H1 (cell line): ENCODE measurements around the gene TTC31. TPM values are rescaled to one million over a fixed set of nuclear protein-coding genes. Genes with fewer than 3 reads are reported as not detected.
A peak's percentile ranks its signal among the peaks of the same experiment; 100 is the strongest.

ENCODE experiments used
- CTCF ChIA-PET: fragments of 300-600 bp; sonication (Branson Sonifier 250); formaldehyde crosslinking; loops from one replicate; lab custom pipeline; 2021; ENCODE audit not compliant: partially characterized antibody; lab: Charles Lee
- POLR2A ChIA-PET: fragments of 300-600 bp; sonication (Branson Sonifier 250); formaldehyde crosslinking; loops from one replicate; lab custom pipeline; 2021; ENCODE audit warnings: inconsistent platforms; ENCODE audit not compliant: partially characterized antibody; lab: Charles Lee
- DNase-seq, 2 experiments: peaks; one replicate each; pipeline versions ENCODE4 v3.0.0 to v3.0.0-alpha.2; 2010 to 2022; ENCODE audit warnings: low spot score in 2 of 2, low read depth in 1 of 2, mixed read lengths in 1 of 2
- FAIRE-seq: peaks from 2 replicates; lab custom pipeline; 2011; peaks lifted over from hg19 to GRCh38; lab: Jason Lieb, UNC
- H2AFZ ChIP-seq: 2 replicates; pipeline ENCODE4 v1.8.1; 2012; ENCODE audit warnings: low read length, inconsistent platforms
- H2AK5ac ChIP-seq: 2 replicates; pipeline ENCODE4 v1.6.1; 2013; ENCODE audit warnings: low read depth, low read length
- H2BK120ac ChIP-seq: replicated peaks from 2 replicates; pipeline ENCODE3; 2013; ENCODE audit warnings: low read depth, low read length, inconsistent platforms
- H2BK12ac ChIP-seq: 2 replicates; pipeline ENCODE4 v1.6.1; 2013; ENCODE audit warnings: low read depth, low read length
- H2BK15ac ChIP-seq: 2 replicates; pipeline ENCODE4 v1.6.1; 2013; ENCODE audit warnings: low read length
- H2BK20ac ChIP-seq: 2 replicates; pipeline ENCODE4 v1.6.1; 2013; ENCODE audit warnings: low read length
- H2BK5ac ChIP-seq: 2 replicates; pipeline ENCODE4 v1.6.1; 2013; ENCODE audit warnings: low read depth, low read length
- H3K14ac ChIP-seq: 2 replicates; pipeline ENCODE4 v1.6.1; 2013; ENCODE audit warnings: inconsistent platforms; ENCODE audit not compliant: insufficient read length
- H3K18ac ChIP-seq: 2 replicates; pipeline ENCODE4 v1.6.1; 2013; ENCODE audit warnings: low read length; ENCODE audit errors: extremely low read depth
- H3K23ac ChIP-seq: 2 replicates; pipeline ENCODE4 v1.6.1; 2013; ENCODE audit warnings: inconsistent platforms; ENCODE audit not compliant: insufficient read length
- H3K23me2 ChIP-seq: 2 replicates; pipeline ENCODE4 v1.6.1; 2013; ENCODE audit warnings: low read depth, low read length
- H3K27ac ChIP-seq: 2 replicates; pipeline ENCODE4 v1.6.1; 2011; ENCODE audit warnings: low read depth, low read length, inconsistent platforms
- H3K27me3 ChIP-seq, 4 experiments: replicated peaks in 1 of 4; 1 replicate in 1 of 4; 2 replicates in 3 of 4; pipeline versions ENCODE4 v1.6.1 to v1.8.1; 2011 to 2013; ENCODE audit warnings: low read length in 3 of 4, mild to moderate bottlenecking in 3 of 4, inconsistent platforms in 2 of 4, mixed read lengths in 2 of 4, moderate library complexity in 1 of 4; ENCODE audit not compliant: control insufficient read depth in 3 of 4, insufficient read depth in 3 of 4; ENCODE audit errors: extremely low read depth in 1 of 4
- H3K36me3 ChIP-seq, 4 experiments: 2 replicates each; pipeline versions ENCODE4 v1.6.1 to v1.8.1; 2011 to 2013; ENCODE audit warnings: mild to moderate bottlenecking in 4 of 4, low read length in 3 of 4, moderate library complexity in 2 of 4, control low read depth in 1 of 4, inconsistent platforms in 1 of 4; ENCODE audit not compliant: insufficient read depth in 4 of 4, control insufficient read depth in 2 of 4
- H3K4ac ChIP-seq: replicated peaks from 2 replicates; pipeline ENCODE3; 2013; ENCODE audit warnings: low read length, low read depth, mixed read lengths, inconsistent platforms; ENCODE audit not compliant: insufficient read length
- H3K4me1 ChIP-seq, 4 experiments: replicated peaks in 1 of 4; 1 replicate in 1 of 4; 2 replicates in 3 of 4; pipeline versions ENCODE4 v1.6.1 to v1.8.1; 2011 to 2013; ENCODE audit warnings: low read length in 3 of 4, inconsistent platforms in 2 of 4, mixed read lengths in 1 of 4; ENCODE audit not compliant: insufficient read depth in 4 of 4, control insufficient read depth in 3 of 4
- H3K4me2 ChIP-seq, 2 experiments: 2 replicates each; pipeline versions ENCODE4 v1.6.1 to v1.8.1; 2011 to 2013; ENCODE audit warnings: low read depth in 2 of 2, low read length in 2 of 2, control low read depth in 1 of 2, inconsistent platforms in 1 of 2, mild to moderate bottlenecking in 1 of 2; ENCODE audit not compliant: insufficient read depth in 1 of 2
- H3K4me3 ChIP-seq, 4 experiments: fragments of 200-600, 300-600 bp in 1 of 4; sonication (generic), shearing (Covaris generic), sonication (Bioruptor Twin) in 1 of 4; 2 replicates each; pipeline versions ENCODE4 v1.5.1 to v1.8.1; 2011 to 2016; ENCODE audit warnings: low read length in 4 of 4, low read depth in 3 of 4, control low read depth in 2 of 4, inconsistent platforms in 2 of 4, mild to moderate bottlenecking in 2 of 4, mixed read lengths in 1 of 4, moderate library complexity in 1 of 4; ENCODE audit not compliant: insufficient read depth in 2 of 4; ENCODE audit errors: extremely low read depth in 1 of 4
- H3K56ac ChIP-seq: replicated peaks from 2 replicates; pipeline ENCODE3; 2013; ENCODE audit warnings: low read depth, mild to moderate bottlenecking, mixed read lengths, low read length, inconsistent platforms; ENCODE audit not compliant: insufficient read length
- H3K79me1 ChIP-seq: 2 replicates; pipeline ENCODE4 v1.6.1; 2013; ENCODE audit warnings: low read depth, low read length, control low read depth
- H3K79me2 ChIP-seq, 2 experiments: 2 replicates each; pipeline versions ENCODE4 v1.6.1 to v1.8.1; 2012 to 2013; ENCODE audit warnings: low read length in 2 of 2, mild to moderate bottlenecking in 2 of 2, inconsistent platforms in 1 of 2; ENCODE audit not compliant: insufficient read depth in 2 of 2, control insufficient read depth in 1 of 2
- H3K9ac ChIP-seq, 4 experiments: replicated peaks in 1 of 4; 1 replicate in 1 of 4; 2 replicates in 3 of 4; pipeline versions ENCODE4 v1.6.1 to v1.8.1; 2011 to 2013; ENCODE audit warnings: low read depth in 3 of 4, low read length in 3 of 4, control low read depth in 2 of 4, mild to moderate bottlenecking in 2 of 4, moderate library complexity in 2 of 4, inconsistent platforms in 1 of 4; ENCODE audit errors: extremely low read depth in 1 of 4
- H3K9me3 ChIP-seq, 2 experiments: 2 replicates each; pipeline versions ENCODE4 v1.6.1 to v1.8.1; 2012 to 2013; ENCODE audit warnings: mild to moderate bottlenecking in 2 of 2, moderate library complexity in 2 of 2, control low read depth in 1 of 2, inconsistent platforms in 1 of 2, low read depth in 1 of 2, low read length in 1 of 2, mixed read lengths in 1 of 2; ENCODE audit not compliant: insufficient read depth in 2 of 2
- H4K20me1 ChIP-seq, 2 experiments: replicated peaks in 1 of 2; 2 replicates each; pipeline versions ENCODE3 to v1.8.1; 2011 to 2013; ENCODE audit warnings: inconsistent platforms in 2 of 2, low read length in 2 of 2, mild to moderate bottlenecking in 1 of 2; ENCODE audit not compliant: insufficient read depth in 2 of 2, control insufficient read depth in 1 of 2
- H4K5ac ChIP-seq: 2 replicates; pipeline ENCODE4 v1.6.1; 2013; ENCODE audit warnings: low read length, low read depth, mixed read lengths, inconsistent platforms; ENCODE audit not compliant: insufficient read length
- H4K8ac ChIP-seq: 2 replicates; pipeline ENCODE4 v1.8.0; 2013; ENCODE audit warnings: mild to moderate bottlenecking, moderate library complexity, low read length, inconsistent platforms; ENCODE audit not compliant: insufficient read depth; ENCODE audit errors: extremely low read depth
- H4K91ac ChIP-seq: replicated peaks from 2 replicates; pipeline ENCODE3; 2013; ENCODE audit warnings: low read length, mixed read lengths, inconsistent platforms; ENCODE audit not compliant: insufficient read length
- RNF2 ChIP-seq: fragments of 200-900, 300-1000 bp; sonication (generic); IDR thresholded peaks from 2 replicates; pipeline ENCODE4 v1.7.1; 2016; ENCODE audit warnings: borderline replicate concordance, low read depth, mild to moderate bottlenecking, antibody characterized with exemption, low read length; ENCODE audit not compliant: poor library complexity, severe bottlenecking; ENCODE audit errors: missing control alignments
- TAF7 ChIP-seq: optimal IDR thresholded peaks from 2 replicates; pipeline ENCODE3; 2011; ENCODE audit warnings: low read depth, mild to moderate bottlenecking, inconsistent platforms, low read length, moderate library complexity, borderline replicate concordance
- WGBS, 2 experiments: shearing (Covaris generic) in 1 of 2; methylation state at CpG; one replicate each; pipeline versions ENCODE4 v1.1.6 to v1.1.7; 2013 to 2015; ENCODE audit warnings: low lambda C conversion rate in 2 of 2, mixed read lengths in 2 of 2, inconsistent platforms in 1 of 2, low coverage in 1 of 2, missing lambda C conversion rate in 1 of 2; ENCODE audit not compliant: insufficient replicate concordance in 2 of 2, insufficient coverage in 1 of 2, insufficient read length in 1 of 2; ENCODE audit errors: extremely low coverage in 1 of 2, missing lambda C conversion rate in 1 of 2; 5-methylcytosine and 5-hydroxymethylcytosine counted together
- polyA plus RNA-seq, 7 experiments: library from polyadenylated mRNA; depleted of rRNA in 3 of 7; stranded (reverse) in 5 of 7; unstranded in 2 of 7; fragments of >200 nt in 5 of 7; fragments of 200-250 nt in 2 of 7; gene quantifications; 1 replicate in 5 of 7; 2 replicates in 1 of 7; 4 replicates in 1 of 7; pipeline versions ENCODE4 v1.2.1 to v1.2.3, GENCODE V29; 2011 to 2013; ENCODE audit warnings: missing spikeins in 2 of 7, mixed read lengths in 2 of 7
- total RNA-seq: library from RNA; stranded (reverse); fragmentation: NEBNext Ultra II Directional; extraction: Animal tissue kit (Norgen Biotek cat#: 25700); gene quantifications from 2 replicates; pipeline ENCODE4 v1.2.1, GENCODE V29; 2021

TTC31 gene
- total and polyA plus RNA-seq, 2 of the 8 experiments (the other 6 are each of a cell fraction or from before 2014, with no cell fraction given), result 28.8 to 29.9 TPM

DNA sequence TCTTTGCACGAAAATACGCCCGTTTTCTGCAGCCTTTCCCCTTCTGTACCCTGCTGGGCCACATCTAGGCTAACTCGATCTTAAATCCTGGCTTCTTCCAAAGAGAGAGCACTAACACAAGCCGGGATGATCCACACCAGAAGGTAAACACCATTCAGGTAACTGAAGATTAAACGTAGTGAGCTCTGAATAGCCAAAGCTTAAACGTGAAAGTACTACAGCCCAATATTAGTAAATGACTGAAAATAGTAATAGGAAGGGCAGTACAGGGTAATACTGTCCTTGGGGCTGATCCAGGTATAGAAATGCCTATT, 10.0 kb upstream of the TTC31 start:
- Histone ChIP-seq H2BK20ac (no peak overlapping the region), H2BK15ac (no peak overlapping the region), H2BK12ac (no peak overlapping the region)
- no peak for DNase-seq
- TF ChIP-seq RNF2 (no peak), TAF7 (peak; percentile 8)
- TF ChIP-seq, all 59 proteins: peak for 1
- H2BK120ac ChIP-seq, result no peak overlapping the region
- peak overlapping the region; percentile 94; the same call in 1 of the 2 replicates for H4K8ac ChIP-seq
- no peak overlapping the region for H3K14ac ChIP-seq
- no peaks in the 10 kb centered on the region for H3K9me3 ChIP-seq
- peak overlapping the region; percentile 88 for H2AFZ ChIP-seq
- peak overlapping the region; percentile 79 for H3K27ac ChIP-seq
- peak overlapping the region in 3 of 4 experiments; percentile 67 to 77 (median 77); a peak in 6 of 7 replicates for H3K9ac ChIP-seq
- no peaks in the 10 kb centered on the region for H3K27me3 ChIP-seq
- H3K23ac ChIP-seq, result no peak overlapping the region
- no peak for FAIRE-seq
- H3K4me3 ChIP-seq, result peak overlapping the region; percentile 77 to 95 (median 87)
- peaks cover 0 to 1% of the 10 kb centered on the region in 2 experiments for H4K20me1 ChIP-seq
- H3K4ac ChIP-seq, result peak overlapping the region; percentile 80
- H3K4me2 ChIP-seq, result peak overlapping the region; percentile 97 to 98
- H3K56ac ChIP-seq, result peak overlapping the region; percentile 91
- WGBS, 2 experiments, result 35% methylated on average over 7 of the region's 7 CpGs; no CpG with 5 or more reads in 1 of the 2 experiments
- H2AK5ac ChIP-seq, result no peak overlapping the region
- no peak overlapping the region; the same call in 1 of the 2 replicates for H2BK5ac ChIP-seq
- peaks cover 0 to 4% (median 2%) of the 10 kb centered on the region in 4 experiments; a peak in 6 of 8 replicates for H3K36me3 ChIP-seq
- H4K91ac ChIP-seq, result peak overlapping the region; percentile 45
- H3K79me1 ChIP-seq, result no peaks in the 10 kb centered on the region
- ChIA-PET CTCF (interaction anchor here (0.6 to 5.7 kb wide), 15 partner anchors 9 to 115 kb away, joined by 3 to 86 read pairs (median 3); partner anchors contain the start of genes AUP1, CCDC142, DQX1 and HTRA2), POLR2A (interaction anchor here (0.9 to 5.2 kb wide), 13 partner anchors 9 to 77 kb away, joined by 3 to 89 read pairs (median 4); partner anchors contain the start of genes AUP1, CCDC142, HTRA2 and INO80B)
- H3K18ac ChIP-seq, result no peak overlapping the region
- H3K4me1 ChIP-seq, result peaks cover 0 to 3% (median 2%) of the 10 kb centered on the region in 4 experiments; a peak in 3 of 7 replicates
- H3K79me2 ChIP-seq, result no peaks in the 10 kb centered on the region
- H3K23me2 ChIP-seq, result peaks cover 11% of the 10 kb centered on the region
- peak overlapping the region; percentile 46 for H4K5ac ChIP-seq
